ENCODE results near the gene SOX21.
"Not testable (repeated sequence)": the region's sequence is repeated elsewhere in the genome, so short reads cannot be mapped to it uniquely, and the experiment has no call there.

Gene SOX21

GRCh38 chr13:94712287-94712811, at the start of gene SOX21:
TSS of gene SOX21 (minus strand) at chr13:94712545. CDS start at chr13:94712049, 496 bp downstream.
- no peak for FAIRE-seq

- FAIRE-seq = no peak
These were observed 49.1 kb upstream of the SOX21 start for GRCh38 chr13:94761407-94761806.

GRCh38 chr13:94759120-94759728, 46.9 kb upstream of the SOX21 start:
- no peak for FAIRE-seq

GRCh38 chr13:94758436-94758960, 46.2 kb upstream of the SOX21 start:
- no peak for FAIRE-seq

GRCh38 chr13:94753327-94753726, 41.0 kb upstream of the SOX21 start:
- FAIRE-seq = no peak

- FAIRE-seq = no peak
These were observed 36.8 kb upstream of the SOX21 start for GRCh38 chr13:94749162-94749561.

GRCh38 chr13:94739235-94739634, 26.9 kb upstream of the SOX21 start:
- no peak for FAIRE-seq

- FAIRE-seq = no peak
These were observed 18.7 kb upstream of the SOX21 start for GRCh38 chr13:94731028-94731427.

GRCh38 chr13:94729941-94730340, 17.6 kb upstream of the SOX21 start:
- not testable (repeated sequence) for FAIRE-seq

- no peak for FAIRE-seq
These were observed 14.1 kb upstream of the SOX21 start for GRCh38 chr13:94726425-94726824.

- no peak for FAIRE-seq
These were observed 10.4 kb upstream of the SOX21 start for GRCh38 chr13:94722609-94723345.

- FAIRE-seq = not testable (repeated sequence)
These were observed 6.4 kb upstream of the SOX21 start for GRCh38 chr13:94718697-94719096.

- FAIRE-seq = no peak
These were observed 5.6 kb upstream of the SOX21 start for GRCh38 chr13:94717916-94718315.

- no peak for FAIRE-seq
These were observed 3.7 kb upstream of the SOX21 start for GRCh38 chr13:94716016-94716415.

GRCh38 chr13:94713561-94714182, 1.3 kb upstream of the SOX21 start:
- FAIRE-seq = no peak

GRCh38 chr13:94712812-94713560, 641 bp upstream of the SOX21 start:
- no peak for FAIRE-seq

- no peak for FAIRE-seq
These were observed 621 bp downstream of the SOX21 start for GRCh38 chr13:94711561-94712286.

- no peak for FAIRE-seq
These were observed 1.3 kb downstream of the SOX21 start for GRCh38 chr13:94710881-94711560.

- FAIRE-seq = no peak
These were observed 2.1 kb downstream of the SOX21 start for GRCh38 chr13:94710065-94710781.

GRCh38 chr13:94709001-94709834, 3.1 kb downstream of the SOX21 start:
- no peak for FAIRE-seq

All from A204.1 (cell line).